Neural cell (in vitro differentiated cells): Measurements from ENCODE around the gene EPYC. TPM values are rescaled to one million over a fixed set of nuclear protein-coding genes. Genes with fewer than 3 reads are reported as not detected.

Source experiments
- H2AFZ ChIP-seq: fragments of 200-600, 300-800 bp; sonication (generic), shearing (Covaris generic); 2 replicates; pipeline ENCODE4 v1.6.0; 2014; ENCODE audit warnings: low read depth, mild to moderate bottlenecking, antibody characterized with exemption, low read length, moderate library complexity
- H3F3A ChIP-seq: fragments of 200-600 bp; shearing (Covaris generic); 2 replicates; pipeline ENCODE4 v1.6.1; 2016; ENCODE audit warnings: mild to moderate bottlenecking, moderate library complexity, mixed read lengths, antibody characterized with exemption, low read length; ENCODE audit not compliant: insufficient read depth, poor library complexity, severe bottlenecking
- H3K27ac ChIP-seq: fragments of 200-600, 300-800 bp; sonication (generic), shearing (Covaris generic); 2 replicates; pipeline ENCODE4 v1.5.1; 2014; ENCODE audit warnings: mild to moderate bottlenecking, low read length, moderate library complexity
- H3K27me3 ChIP-seq: fragments of 300-800, 200-600 bp; sonication (generic), shearing (Covaris generic); 2 replicates; pipeline ENCODE4 v1.6.0; 2014; ENCODE audit warnings: mild to moderate bottlenecking, low read depth, low read length, moderate library complexity; ENCODE audit not compliant: insufficient read depth
- H3K36me3 ChIP-seq: fragments of 300-800, 200-600 bp; sonication (generic), shearing (Covaris generic); 2 replicates; pipeline ENCODE4 v1.5.1; 2014; ENCODE audit warnings: mild to moderate bottlenecking, antibody characterized with exemption, low read length, moderate library complexity; ENCODE audit not compliant: insufficient read depth
- H3K4me2 ChIP-seq: fragments of 300-800, 200-600 bp; sonication (generic), shearing (Covaris generic); 2 replicates; pipeline ENCODE4 v1.6.0; 2014; ENCODE audit warnings: mild to moderate bottlenecking, low read length
- H3K4me3 ChIP-seq: fragments of 300-800, 200-600 bp; sonication (generic), shearing (Covaris generic); 2 replicates; pipeline ENCODE4 v1.5.1; 2014; ENCODE audit warnings: mild to moderate bottlenecking, low read length, moderate library complexity
- H3K79me2 ChIP-seq: fragments of 200-600 bp; shearing (Covaris generic); replicated peaks from 2 replicates; pipeline ENCODE4 v1.6.0; 2014; ENCODE audit warnings: mild to moderate bottlenecking, low read length, moderate library complexity; ENCODE audit not compliant: insufficient read depth
- H3K9ac ChIP-seq: fragments of 300-800, 200-600 bp; sonication (generic), shearing (Covaris generic); 2 replicates; pipeline ENCODE4 v1.6.1; 2016; ENCODE audit warnings: mild to moderate bottlenecking, low read length, mixed read lengths
- H3K9me2 ChIP-seq: fragments of 200-600 bp; shearing (Covaris generic); 2 replicates; pipeline ENCODE4 v1.6.1; 2016; ENCODE audit warnings: mild to moderate bottlenecking, low read length, mixed read lengths; ENCODE audit not compliant: insufficient read depth
- H3K9me3 ChIP-seq: fragments of 200-600, 300-800 bp; sonication (generic), shearing (Covaris generic); 2 replicates; pipeline ENCODE4 v1.6.1; 2016; ENCODE audit warnings: mild to moderate bottlenecking, mixed run types, low read length, moderate library complexity, mixed read lengths
- H4K20me1 ChIP-seq: fragments of 200-600 bp; shearing (Covaris generic); 2 replicates; pipeline ENCODE4 v1.6.1; 2016; ENCODE audit warnings: mild to moderate bottlenecking, mixed run types; ENCODE audit not compliant: insufficient read depth
- CTCF ChIP-seq: fragments of 450-650 bp; IDR thresholded peaks from 2 replicates; pipeline ENCODE4 v1.5.1; 2014; ENCODE audit warnings: antibody characterized with exemption, mild to moderate bottlenecking, moderate library complexity; ENCODE audit not compliant: poor library complexity, severe bottlenecking
- EP300 ChIP-seq: fragments of 450-650 bp; conservative IDR thresholded peaks from 2 replicates; pipeline ENCODE4 v1.6.1; 2014; ENCODE audit warnings: antibody characterized with exemption, mild to moderate bottlenecking, moderate library complexity; ENCODE audit not compliant: poor library complexity, severe bottlenecking
- EZH2 ChIP-seq: fragments of 200-600, 300-800 bp; shearing (Covaris generic), sonication (generic); IDR thresholded peaks from 2 replicates; pipeline ENCODE4 v1.6.1; 2014; ENCODE audit warnings: antibody characterized with exemption, low read length, borderline replicate concordance, mild to moderate bottlenecking; ENCODE audit not compliant: insufficient read depth, poor library complexity, severe bottlenecking
- MXI1 ChIP-seq: fragments of 450-650 bp; conservative IDR thresholded peaks from 2 replicates; pipeline ENCODE4 v1.6.1; 2014; ENCODE audit warnings: antibody characterized with exemption, mild to moderate bottlenecking; ENCODE audit not compliant: poor library complexity, severe bottlenecking
- POLR2AphosphoS5 ChIP-seq: IDR thresholded peaks from 2 replicates; pipeline ENCODE4 v1.6.1; 2012
- RAD21 ChIP-seq: fragments of 450-650 bp; conservative IDR thresholded peaks from 2 replicates; pipeline ENCODE4 v1.6.1; 2014; ENCODE audit warnings: antibody characterized with exemption, mild to moderate bottlenecking, moderate library complexity
- REST ChIP-seq: IDR thresholded peaks from 2 replicates; pipeline ENCODE4 v1.6.1; 2012; ENCODE audit warnings: borderline replicate concordance
- SMC3 ChIP-seq: fragments of 450-650 bp; conservative IDR thresholded peaks from 2 replicates; pipeline ENCODE4 v1.6.1; 2014; ENCODE audit warnings: antibody characterized with exemption, mild to moderate bottlenecking, moderate library complexity; ENCODE audit not compliant: poor library complexity
- TAF1 ChIP-seq: IDR thresholded peaks from 2 replicates; pipeline ENCODE4 v1.6.1; 2012; ENCODE audit warnings: low read depth
- polyA plus RNA-seq: library from polyadenylated mRNA; depleted of rRNA; stranded (reverse); fragments of >200 nt; gene quantifications from 2 replicates; pipeline ENCODE4 v1.2.3, GENCODE V29; 2014

The EPYC gene
- polyA plus RNA-seq, 1 donor from 2014 or later = not detected

GRCh38 chr12:91021076-91021475, 16.3 kb upstream of the EPYC start:
- H4K20me1 ChIP-seq = no peaks in the 10 kb centered on the region
- no peaks in the 10 kb centered on the region for H3K9me2 ChIP-seq
- H3K27ac ChIP-seq = no peak overlapping the region
- no peaks in the 10 kb centered on the region for H3K9me3 ChIP-seq
- no peak overlapping the region for H3K9ac ChIP-seq
- H3F3A ChIP-seq = no peaks in the 10 kb centered on the region
- no peak overlapping the region for H3K4me2 ChIP-seq
- TF ChIP-seq TAF1 = no peak
- TF ChIP-seq CTCF = no peak
- no peak for TF ChIP-seq REST
- no peak for TF ChIP-seq MXI1
- no peak for TF ChIP-seq RAD21
- no peak for TF ChIP-seq EZH2
- TF ChIP-seq POLR2AphosphoS5 = no peak
- TF ChIP-seq EP300 = no peak
- no peak for TF ChIP-seq SMC3
- H3K4me3 ChIP-seq = no peak overlapping the region
- H3K27me3 ChIP-seq = no peaks in the 10 kb centered on the region
- H2AFZ ChIP-seq = no peak overlapping the region
- H3K79me2 ChIP-seq = no peaks in the 10 kb centered on the region
- H3K36me3 ChIP-seq = no peaks in the 10 kb centered on the region

GRCh38 chr12:91019455-91019854, 14.7 kb upstream of the EPYC start:
- TF ChIP-seq EZH2 (no peak), EP300 (no peak), REST (no peak), POLR2AphosphoS5 (no peak), TAF1 (no peak), RAD21 (no peak), CTCF (no peak), SMC3 (no peak), MXI1 (no peak)
- no peaks in the 10 kb centered on the region for H3K36me3 ChIP-seq

More at GRCh38 chr12:91019455-91019854, 14.7 kb upstream of the EPYC start:
- H2AFZ ChIP-seq = no peak overlapping the region
- no peaks in the 10 kb centered on the region for H3K9me2 ChIP-seq
- H3K9me3 ChIP-seq = no peaks in the 10 kb centered on the region
- H3F3A ChIP-seq = no peaks in the 10 kb centered on the region
- no peak overlapping the region for H3K9ac ChIP-seq
- H3K4me3 ChIP-seq = no peak overlapping the region
- no peaks in the 10 kb centered on the region for H3K79me2 ChIP-seq
- H3K27me3 ChIP-seq = no peaks in the 10 kb centered on the region
- no peak overlapping the region for H3K27ac ChIP-seq
- no peaks in the 10 kb centered on the region for H4K20me1 ChIP-seq
- H3K4me2 ChIP-seq = no peak overlapping the region
